ENCODE measurements around the gene HBP1.
"Not testable (repeated sequence)": the region's sequence is repeated elsewhere in the genome, so short reads cannot be mapped to it uniquely, and the experiment has no call there.

HBP1 gene

DNA sequence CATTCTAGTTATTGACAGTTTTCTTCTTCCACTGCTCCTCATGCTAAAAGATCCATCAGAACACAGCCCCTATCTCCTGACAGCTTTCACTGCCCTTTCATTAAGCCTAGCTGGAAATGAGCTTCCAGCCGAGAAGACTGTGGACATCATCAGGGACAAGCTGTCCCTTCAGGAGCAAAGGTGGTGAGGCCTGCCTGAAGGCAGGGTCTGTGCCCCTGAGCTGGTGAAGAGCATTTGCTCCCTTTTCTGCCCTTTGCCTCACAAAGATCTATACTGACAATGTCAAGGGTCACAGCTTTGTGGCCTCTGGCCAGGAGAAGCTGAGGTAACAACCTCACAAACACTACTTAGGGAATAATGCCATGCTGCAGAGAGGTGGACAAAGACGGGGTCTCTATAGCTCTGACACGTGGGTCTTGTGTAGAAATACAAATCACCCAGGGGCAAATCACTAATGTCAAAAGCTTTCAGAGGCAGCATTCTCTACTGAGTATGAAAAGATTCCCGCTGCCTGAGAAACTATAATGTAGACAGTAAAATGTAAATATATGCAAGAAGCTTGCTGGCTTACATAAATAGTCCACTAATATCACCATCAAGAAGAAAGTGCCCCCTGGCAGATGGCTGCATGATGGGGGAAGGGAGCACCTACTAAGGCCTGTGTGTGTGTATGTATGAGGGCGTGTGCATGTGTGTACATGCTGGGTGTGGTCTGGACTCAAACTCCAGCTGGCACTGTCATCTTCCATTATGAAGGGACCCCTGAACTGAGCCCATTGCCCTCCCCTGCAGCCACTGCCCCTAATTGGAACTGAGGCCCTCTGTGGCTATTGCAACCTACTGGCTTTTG is 55.8 kb downstream of the HBP1 start:
- no peak for DNase-seq (ENCODE audit: low read depth, low spot score)

DNA sequence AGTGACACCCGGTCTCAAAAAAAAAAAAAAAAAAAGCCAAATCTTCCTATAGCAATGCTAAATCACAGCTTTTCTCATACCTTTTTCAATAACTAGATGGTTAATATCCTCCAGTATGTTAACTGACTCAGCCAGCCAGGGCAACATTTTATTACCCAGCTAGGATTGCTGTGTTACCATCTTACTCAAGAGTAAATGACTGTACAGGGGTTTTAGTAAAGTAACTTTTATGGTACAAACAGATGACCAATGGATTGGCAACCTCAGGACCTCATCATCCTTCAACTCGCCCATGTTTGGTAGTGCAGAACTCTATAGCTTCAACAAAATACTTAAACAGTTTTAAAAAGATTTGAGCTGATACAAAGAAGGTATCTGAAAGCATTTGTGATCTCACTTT is 59.5 kb downstream of the HBP1 start:
- no peak for DNase-seq (ENCODE audit: low read depth, low spot score)

DNA sequence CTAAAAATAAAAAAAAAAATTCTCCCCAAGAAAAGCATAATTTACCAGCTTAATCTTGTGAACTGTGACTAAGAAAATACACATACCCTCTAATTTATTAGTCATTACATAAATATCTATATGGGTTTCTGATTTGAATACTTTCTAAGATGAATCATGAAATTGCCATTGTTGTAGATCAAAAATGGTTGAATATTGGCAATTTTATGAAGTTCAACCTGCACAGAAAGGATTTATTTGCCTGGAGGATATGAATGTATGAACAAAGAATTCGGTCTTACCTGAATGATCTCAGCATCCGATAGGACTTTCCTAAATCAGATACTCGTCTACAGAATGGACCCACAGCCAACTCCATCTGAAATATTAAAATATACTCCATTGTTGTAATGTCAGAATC is 61.5 kb downstream of the HBP1 start:
- DNase-seq (ENCODE audit: low read depth, low spot score), result no peak

DNA sequence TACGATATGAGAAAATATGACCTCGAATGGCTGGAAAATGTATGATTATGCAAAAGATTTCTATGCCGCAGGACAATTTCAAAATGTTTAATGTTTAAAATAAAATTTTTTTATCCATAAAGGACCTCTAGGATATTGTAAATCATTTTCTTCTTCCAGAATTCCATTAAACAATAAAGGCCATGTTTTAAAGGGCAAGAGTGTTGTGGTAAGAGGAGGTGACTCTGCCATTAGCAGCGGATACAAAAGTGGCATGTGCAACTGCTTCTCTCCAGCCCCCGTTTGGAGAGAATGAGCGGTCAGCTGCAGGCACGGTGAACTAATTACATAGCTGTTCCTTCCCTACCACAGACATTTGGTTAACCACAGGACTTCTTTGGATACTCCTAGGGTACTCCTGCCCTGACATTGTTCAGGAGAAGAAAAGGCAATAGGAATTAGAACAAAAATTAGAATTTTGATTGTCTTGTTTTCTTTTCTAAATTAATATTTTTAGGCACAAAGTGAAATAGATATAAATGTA is 63.8 kb downstream of the HBP1 start:
- DNase-seq (ENCODE audit: low read depth, low spot score), result no peak

DNA sequence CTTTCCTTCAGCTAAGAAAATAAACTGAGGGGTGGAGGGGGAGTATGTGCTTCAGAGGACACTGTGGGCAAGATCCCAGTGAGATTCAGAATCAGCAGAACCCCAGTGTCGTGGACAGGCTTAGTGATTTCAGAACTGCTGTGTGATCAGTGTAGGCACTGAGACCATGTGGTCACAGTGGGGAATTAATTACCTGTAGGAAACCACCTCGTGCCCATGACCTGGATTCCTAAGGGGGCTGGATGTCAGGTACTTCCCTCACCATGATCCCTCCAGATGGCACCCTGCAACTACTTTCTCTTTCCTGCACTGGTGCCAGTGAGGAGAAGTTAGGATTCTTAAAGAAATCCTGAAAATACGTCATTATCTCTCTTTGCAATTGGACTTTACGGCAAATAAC is 64.4 kb downstream of the HBP1 start:
- DNase-seq (ENCODE audit: low read depth, low spot score), result no peak

DNA sequence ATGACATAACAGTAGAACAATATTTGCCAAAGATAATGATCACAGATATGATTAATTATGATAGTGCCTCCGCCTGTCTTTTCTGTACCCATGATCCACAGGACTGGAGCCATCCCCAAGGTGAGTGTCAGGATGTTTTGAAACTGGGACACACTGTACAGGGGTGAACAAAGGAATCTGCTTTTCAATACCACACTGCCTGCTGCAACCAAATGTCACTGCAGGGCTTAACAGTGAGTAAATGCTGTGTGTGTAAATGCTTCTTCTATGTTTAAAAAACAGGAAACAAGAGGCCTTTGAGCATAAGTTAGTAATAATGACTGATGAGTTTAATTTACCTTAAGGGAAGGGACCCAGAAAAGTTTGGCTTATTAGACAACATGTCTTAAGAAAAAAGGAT is 65.2 kb downstream of the HBP1 start:
- no peak for DNase-seq (ENCODE audit: low read depth, low spot score)

DNA sequence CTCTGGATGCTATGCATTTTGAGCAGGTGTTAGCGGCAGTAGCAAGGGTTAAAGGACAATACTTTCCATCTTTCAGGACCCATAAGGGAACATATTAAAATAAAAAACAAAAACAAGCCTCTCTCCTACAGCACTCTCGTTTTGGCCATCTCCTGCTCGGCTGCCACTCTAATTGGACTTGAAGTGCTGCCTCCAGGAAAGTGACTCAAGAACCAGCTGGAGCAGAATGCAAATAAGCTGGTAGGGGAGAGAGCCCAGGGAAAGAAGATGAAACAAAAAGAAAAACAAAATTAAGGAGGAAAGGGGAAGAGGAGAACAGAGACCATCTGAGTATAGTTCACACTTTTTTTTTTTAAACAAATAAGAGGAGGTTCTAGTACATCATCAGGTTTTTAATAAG is 65.6 kb downstream of the HBP1 start:
- DNase-seq (ENCODE audit: low read depth, low spot score), result no peak

DNA sequence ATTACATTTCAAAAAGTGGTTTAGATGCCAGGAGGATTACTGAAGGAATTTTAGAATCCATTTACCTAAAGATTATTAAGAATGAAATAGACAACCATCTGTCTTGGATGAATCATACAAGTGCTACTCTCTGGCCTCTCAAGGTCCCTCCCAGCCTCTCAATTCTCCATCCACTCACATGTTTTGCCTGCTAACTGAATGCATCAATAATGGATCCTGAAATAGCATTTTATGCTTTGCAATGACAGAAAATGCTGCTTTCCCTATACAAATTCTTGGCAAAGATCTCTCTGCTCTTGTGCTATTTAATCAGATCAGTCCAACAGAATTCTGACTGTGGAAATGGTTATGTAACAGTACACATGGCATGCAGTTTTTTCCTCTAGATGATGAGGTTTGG is 68.1 kb downstream of the HBP1 start:
- no peak for DNase-seq (ENCODE audit: low read depth, low spot score)

DNA sequence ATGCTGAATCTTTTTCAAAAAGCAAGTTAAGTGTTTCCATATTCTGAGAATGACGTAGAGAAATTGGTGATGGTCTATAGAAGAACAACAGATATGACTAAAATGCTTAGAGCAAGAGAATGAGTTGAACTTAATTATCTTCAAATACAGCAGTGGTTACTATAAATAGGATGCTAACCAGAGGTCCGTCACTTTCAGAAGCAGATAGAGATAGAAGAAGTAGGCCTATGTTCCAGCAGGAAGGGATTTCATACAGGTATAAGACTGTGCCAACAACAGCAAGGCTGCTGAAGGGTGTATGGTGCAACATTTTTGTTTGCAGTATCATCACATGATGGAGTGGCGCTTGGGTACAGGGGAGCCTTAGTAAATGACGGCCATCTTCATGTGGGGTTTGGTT is 68.6 kb downstream of the HBP1 start:
- DNase-seq (ENCODE audit: low read depth, low spot score), result no peak

DNA sequence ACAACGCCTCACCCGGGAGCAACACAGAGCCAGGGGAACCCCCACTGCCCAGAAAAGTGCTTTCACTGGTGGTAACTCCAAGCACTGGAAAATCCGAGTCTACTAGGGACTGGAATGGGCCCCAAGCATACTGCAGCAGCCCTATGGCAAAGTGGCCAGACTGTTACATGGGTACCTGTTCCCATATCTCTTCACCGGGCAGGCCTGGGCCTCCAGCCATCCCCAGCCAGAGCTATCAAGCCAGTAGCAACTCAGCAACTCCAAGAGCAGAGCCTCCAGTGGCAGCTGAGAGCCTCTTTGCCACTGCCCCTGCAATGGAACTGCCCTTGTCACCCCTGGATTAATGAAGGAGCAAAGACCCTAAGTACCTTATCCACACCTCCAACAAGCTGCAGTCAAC is 73.5 kb downstream of the HBP1 start:
- DNase-seq (ENCODE audit: low read depth, low spot score), result no peak

DNA sequence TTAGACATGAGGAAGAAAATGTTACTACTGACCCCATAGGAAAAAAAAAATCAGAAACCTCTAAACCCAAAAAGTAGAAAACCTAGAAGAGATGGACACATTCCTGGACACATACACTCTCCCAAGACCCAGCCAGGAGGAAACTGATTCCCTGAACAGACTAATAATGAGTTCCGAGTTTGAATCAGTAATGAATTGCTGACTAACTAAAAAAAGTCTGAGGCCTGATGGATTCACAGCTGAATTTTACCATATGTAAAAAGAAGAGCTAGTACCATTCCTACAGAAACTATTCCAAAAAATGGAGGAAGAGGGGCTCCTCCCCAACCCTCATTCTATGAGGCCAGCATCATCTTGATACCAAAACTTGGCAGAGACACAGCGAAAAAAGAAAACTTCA is 75.8 kb downstream of the HBP1 start:
- no peak for DNase-seq (ENCODE audit: low read depth, low spot score)

DNA sequence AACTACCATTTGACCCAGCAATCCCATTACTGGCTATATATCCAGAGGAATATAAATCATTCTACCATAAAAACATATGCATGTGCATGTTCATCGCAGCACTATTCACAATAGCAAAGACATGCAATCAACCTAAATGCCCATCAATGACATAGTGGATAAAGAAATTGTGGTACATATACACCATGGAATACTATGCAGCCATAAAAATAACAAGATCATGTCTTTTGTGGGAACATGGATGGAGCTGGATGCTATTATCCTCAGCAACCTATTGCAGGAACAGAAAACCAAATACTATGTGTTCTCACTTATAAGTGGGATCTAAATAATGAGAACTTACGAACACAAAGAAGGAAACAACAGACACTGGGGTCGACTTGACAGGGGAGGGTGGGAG is 78.0 kb downstream of the HBP1 start:
- not testable (repeated sequence) for DNase-seq (ENCODE audit: low read depth, low spot score)

DNA sequence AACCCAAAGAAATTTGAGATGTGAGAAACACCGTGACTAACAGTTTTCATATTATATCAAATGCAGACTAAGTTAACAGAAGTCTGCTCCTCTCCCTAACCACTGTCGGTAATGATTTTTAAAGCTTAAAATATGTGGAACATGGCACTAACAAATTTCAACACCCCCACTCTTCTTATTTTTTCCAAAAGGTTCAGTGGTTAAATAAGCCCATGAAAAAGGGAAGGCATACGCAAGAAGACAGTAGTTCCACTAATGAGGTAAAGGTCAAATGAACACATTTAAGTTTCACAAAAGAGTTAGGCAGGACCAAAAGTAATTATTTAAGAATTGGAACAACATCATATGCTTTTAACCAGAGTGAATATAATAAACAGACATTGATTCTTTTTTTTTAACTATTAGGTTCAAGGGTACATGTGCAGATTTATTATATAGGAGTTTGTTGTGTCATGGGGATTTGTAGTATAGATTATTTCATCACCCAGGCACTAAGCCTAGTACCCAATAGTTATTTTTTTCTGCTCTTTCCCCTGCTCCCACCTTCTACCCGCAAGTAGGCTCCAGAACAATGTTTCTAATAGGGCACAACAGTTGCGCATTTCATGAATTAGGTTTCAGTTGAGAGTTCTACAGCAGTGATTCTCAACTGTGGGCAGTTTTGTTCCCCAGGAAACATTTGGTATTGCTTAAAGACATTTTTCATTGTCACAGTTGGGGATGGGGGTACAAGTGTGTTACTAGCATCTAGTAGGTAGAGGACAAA is 79.9 kb downstream of the HBP1 start:
- DNase-seq (ENCODE audit: low read depth, low spot score), result no peak

DNA sequence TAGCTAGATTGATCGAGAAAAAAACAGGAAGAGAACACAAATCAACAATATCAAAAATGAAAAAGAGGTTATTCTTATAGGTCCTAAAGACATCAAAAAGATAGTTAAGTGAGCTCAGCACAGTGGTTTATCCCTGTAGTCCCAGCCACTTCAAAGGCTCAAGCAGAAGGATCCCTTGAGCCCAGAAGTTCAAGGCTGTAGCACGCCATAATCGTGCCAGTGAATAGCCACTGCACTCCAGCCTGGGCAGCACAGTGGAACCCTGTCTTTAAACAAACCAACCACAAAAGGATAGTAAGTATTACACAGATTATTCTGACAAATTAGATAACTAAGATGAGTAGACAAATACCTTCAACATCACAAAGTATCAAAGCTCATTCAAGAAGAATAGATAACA is 83.2 kb downstream of the HBP1 start:
- no peak for DNase-seq (ENCODE audit: low read depth, low spot score)
